Dermis lymphatic vessel endothelial cell (primary cell): ENCODE results near the gene PCDHGA2. TPM values are rescaled to one million over a fixed set of nuclear protein-coding genes. Genes with fewer than 3 reads are reported as not detected.

Experiments
- total RNA-seq: library from RNA; depleted of rRNA; stranded (reverse); fragments of >200 nt; gene quantifications from 2 replicates; pipeline ENCODE4 v1.2.1, GENCODE V29; 2014

Gene PCDHGA2
- total RNA-seq: 0.86 and 1.1 TPM in 2 replicates

DNA sequence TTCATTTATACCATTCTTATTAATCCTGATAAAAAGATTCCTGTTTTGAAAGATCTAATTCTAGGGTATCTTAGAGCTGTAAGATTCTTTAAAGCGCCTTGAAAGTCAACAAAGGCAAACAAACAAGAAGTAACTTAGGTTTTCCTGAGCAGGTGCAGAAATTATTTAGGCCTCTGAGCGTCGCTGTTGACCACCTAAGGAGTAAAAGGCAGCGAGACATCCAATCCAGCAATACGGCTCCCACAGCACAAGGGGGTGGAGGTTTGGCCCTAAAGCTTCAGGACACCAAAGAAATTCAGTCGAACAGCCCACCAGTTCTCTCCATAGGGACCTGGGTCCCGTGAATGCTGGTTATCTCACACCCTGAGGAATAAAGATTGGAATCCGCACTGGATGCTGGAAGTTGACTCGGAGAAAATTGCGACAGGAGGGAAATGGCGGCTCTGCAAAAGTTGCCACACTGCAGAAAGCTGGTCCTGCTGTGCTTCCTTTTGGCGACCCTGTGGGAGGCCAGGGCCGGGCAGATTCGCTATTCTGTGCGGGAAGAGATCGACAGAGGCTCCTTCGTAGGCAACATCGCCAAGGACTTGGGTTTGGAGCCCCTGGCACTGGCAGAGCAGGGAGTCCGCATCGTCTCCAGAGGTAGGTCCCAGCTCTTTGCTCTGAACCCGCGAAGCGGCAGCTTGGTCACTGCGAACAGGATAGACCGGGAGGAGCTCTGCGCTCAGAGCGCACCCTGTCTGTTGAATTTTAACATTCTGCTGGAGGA, at the start of gene PCDHGA2:
Gene PCDHGA2, plus strand, starts transcription at position 223 of the 769 bp plus-strand sequence.

DNA sequence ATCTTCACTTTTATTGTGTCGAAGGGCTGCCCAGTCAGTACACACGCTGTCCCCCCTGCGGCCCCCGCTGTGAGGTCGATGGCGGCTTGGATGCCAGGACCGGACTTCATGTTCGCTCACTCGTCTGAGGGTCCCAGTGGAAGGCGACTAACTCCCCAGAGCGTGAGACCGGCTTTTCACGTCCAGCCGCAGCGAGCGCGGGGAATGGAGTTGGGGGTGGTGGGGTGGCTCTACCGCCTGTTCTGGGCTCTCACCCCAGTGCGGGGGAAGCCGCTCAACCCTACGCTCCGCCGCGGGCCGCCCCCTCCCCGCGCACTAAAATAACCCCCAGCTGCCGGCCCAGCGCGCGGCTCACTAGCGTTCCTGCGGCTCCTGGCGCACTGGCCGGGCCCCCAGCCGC, 34.8 kb upstream of the PCDHGA2 start, which contains the start of gene SLC25A2:
Gene SLC25A2, minus strand, starts transcription at position 294 of the 400 bp plus-strand sequence. Its CDS starts 184 bp downstream, at position 110.

DNA sequence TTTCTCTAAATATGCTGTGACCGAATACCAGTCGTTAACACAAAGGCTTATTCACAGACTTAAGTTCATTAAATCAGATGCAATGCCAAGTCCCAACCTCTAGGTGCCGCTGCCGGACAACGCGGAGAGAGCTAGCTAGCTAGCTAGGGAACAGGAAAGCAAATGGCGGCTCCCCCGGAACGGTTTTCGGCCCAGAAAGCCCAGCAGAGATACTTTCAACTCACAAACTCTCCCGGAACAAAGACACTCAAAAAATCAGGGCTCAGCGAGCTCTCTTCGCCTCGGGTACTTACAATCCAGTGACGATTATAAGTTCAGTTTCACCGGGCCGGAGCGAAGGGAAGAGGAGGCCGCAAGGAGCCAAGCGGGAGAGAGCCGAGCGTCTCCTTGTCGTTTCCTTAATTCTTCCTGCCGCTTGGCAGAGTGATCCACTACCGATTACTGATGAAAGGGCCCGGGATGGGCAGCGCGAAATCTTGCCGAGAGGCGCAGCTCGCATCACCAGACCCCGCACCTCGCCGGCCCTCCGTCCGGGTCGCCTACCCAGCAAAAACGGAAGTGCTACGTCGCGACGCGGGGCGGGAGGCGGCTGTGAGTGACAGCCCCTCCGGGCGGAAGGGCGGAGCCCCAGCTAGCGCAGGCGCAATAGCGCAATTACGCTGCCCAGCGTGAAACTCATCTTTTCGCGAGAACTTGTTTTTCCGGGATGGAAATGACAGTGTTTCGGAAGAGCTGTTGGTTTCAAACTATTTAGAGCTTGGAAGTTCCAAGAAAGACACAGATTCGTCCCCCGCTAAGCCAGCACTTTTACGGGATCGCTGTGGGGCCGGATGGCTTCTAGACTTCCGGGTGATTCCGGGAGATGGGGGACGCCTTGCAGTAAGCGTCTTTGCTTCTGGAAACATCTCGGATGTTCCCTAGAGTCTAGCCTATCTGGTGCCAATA, 18.1 kb upstream of the PCDHGA2 start, which contains the start of gene TAF7:
Gene TAF7, minus strand, starts transcription at position 560 of the 945 bp plus-strand sequence. CDS start 740 bp downstream, outside the sequence.

DNA sequence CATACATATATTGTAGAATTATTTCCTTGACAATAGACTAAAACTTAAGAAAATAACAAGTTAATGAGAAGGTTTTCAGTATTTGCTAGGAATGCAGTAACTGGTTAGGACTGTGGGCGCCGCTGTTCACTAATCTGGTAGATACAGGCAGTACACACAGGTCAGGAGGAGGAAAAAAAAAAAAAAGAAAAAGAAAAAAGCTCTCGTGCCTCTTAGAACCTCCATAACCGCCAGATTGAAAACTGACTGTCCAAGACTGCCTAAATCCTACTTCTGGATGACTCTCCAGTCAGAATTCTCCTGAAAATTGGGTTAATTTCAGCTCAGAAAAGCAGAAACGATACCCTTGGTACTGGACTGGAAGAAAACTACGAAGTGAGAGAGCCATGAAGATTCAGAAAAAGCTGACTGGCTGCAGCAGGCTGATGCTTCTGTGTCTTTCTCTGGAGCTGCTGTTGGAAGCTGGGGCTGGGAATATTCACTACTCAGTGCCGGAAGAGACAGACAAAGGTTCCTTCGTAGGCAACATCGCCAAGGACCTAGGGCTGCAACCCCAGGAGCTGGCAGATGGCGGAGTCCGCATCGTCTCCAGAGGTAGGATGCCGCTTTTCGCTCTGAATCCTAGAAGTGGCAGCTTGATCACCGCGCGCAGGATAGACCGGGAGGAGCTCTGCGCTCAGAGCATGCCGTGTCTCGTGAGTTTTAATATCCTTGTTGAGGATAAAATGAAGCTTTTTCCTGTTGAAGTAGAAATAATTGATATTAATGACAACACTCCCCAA, 8.1 kb upstream of the PCDHGA2 start, which contains the start of gene PCDHGA1:
Gene PCDHGA1, plus strand, starts transcription at position 216 of the 782 bp plus-strand sequence.

DNA sequence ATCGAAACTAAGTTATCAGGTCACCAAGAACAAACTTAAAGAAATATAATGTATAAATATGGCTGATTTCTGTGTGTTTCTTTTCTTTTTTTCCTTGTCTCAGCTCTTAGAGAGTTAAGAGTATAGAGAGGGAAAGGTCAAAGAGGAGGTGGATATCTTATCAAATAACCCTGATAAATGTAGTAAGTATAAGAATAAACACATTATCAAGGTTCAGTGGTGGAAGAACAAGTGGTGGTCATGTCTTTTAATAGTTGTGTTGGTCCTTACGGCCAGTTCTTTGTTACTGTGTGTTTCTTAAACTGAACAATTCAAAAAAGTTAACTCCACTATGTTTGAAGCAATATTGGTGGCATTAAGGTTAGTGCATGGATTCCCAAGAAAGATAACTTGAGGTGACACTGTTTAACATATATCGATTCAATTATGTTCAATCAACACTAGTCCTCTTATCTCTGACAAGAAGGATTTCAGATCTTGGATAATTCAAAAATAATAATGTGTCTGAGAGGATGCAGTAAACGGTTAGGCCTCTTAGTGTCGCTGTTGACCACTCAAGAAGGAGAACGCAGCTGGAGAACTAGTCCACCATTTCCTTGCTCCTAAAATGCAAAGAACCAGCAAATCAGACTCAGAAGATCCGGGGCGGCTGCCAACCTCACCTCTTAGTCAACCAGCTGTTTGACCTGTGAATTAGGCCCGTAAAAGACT, 4.8 kb downstream of the PCDHGA2 start, which contains the start of gene PCDHGA3:
Gene PCDHGA3, plus strand, starts transcription at position 588 of the 711 bp plus-strand sequence. CDS start 205 bp downstream, outside the sequence.

GRCh38 chr5:141349917-141350619, 11.5 kb downstream of the PCDHGA2 start, which contains the start of gene PCDHGB1:
TSS of gene PCDHGB1 (plus strand) at chr5:141350099. CDS start at chr5:141350261, 162 bp downstream.

DNA sequence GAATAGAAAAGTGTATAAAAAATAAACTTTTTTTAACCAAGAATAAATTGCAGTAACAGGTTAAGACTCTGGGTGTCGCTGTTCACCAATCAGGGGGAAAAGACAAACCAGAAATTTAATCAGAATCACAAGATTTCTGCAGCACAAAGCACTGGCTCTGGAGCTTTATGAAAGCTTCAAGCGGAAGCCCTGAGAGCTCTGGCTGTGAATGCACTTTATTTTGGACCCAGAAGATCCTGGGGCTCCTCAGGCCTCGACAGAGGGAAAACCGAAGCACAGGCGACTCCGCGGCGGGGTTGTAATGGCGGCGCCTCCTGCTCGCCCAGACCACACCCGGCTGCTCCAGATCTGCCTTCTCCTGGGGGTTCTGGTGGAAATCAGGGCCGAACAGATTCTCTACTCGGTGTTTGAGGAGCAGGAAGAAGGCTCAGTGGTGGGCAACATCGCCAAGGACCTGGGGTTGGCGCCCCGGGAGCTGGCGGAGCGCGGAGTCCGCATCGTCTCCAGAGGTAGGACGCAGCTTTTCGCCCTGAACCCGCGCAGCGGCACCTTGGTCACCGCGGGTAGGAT, 16.4 kb downstream of the PCDHGA2 start, which contains the start of gene PCDHGA4:
Gene PCDHGA4, plus strand, starts transcription at position 122 of the 570 bp plus-strand sequence. Its CDS starts 87 bp downstream, at position 209.

GRCh38 chr5:141359790-141360426, 21.3 kb downstream of the PCDHGA2 start, which contains the start of gene PCDHGB2:
TSS of gene PCDHGB2 (plus strand) at chr5:141359994. CDS start at chr5:141360136, 142 bp downstream.

DNA sequence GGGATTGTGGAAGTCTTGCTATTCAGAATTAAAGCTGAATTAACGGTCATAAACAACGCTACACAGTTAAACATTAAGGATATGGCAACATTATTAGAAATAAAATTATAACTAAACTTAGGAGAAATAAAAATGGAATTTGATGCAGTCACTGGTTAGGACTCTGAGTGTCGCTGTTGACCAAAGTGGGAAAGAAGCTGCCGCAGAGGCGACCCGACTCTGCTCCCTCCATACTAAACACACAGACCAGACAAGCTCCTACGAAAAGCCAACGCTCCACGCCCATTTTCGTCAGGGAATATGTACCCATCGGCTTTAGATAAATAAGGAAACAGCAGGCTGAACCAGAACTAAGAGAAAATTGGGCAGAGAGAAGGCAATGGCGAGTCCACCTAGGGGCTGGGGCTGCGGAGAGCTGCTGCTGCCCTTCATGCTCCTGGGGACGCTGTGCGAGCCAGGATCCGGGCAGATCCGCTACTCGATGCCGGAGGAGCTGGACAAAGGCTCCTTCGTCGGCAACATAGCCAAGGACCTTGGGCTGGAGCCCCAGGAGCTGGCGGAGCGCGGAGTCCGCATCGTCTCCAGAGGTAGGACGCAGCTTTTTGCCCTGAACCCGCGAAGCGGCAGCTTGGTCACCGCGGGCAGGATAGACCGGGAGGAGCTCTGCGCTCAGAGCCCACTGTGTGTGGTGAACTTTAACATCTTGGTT, 25.5 kb downstream of the PCDHGA2 start, which contains the start of gene PCDHGA5:
Gene PCDHGA5, plus strand, starts transcription at position 211 of the 709 bp plus-strand sequence. Its CDS starts 169 bp downstream, at position 380.

GRCh38 chr5:141369994-141370848, 31.7 kb downstream of the PCDHGA2 start, which contains the start of gene PCDHGB3:
TSS of gene PCDHGB3 (plus strand) at chr5:141370242. CDS start at chr5:141370395, 153 bp downstream.

GRCh38 chr5:141373673-141374317, 35.2 kb downstream of the PCDHGA2 start, which contains the start of gene PCDHGA6:
TSS of gene PCDHGA6 (plus strand) at chr5:141373891. CDS start at chr5:141374084, 193 bp downstream.

DNA sequence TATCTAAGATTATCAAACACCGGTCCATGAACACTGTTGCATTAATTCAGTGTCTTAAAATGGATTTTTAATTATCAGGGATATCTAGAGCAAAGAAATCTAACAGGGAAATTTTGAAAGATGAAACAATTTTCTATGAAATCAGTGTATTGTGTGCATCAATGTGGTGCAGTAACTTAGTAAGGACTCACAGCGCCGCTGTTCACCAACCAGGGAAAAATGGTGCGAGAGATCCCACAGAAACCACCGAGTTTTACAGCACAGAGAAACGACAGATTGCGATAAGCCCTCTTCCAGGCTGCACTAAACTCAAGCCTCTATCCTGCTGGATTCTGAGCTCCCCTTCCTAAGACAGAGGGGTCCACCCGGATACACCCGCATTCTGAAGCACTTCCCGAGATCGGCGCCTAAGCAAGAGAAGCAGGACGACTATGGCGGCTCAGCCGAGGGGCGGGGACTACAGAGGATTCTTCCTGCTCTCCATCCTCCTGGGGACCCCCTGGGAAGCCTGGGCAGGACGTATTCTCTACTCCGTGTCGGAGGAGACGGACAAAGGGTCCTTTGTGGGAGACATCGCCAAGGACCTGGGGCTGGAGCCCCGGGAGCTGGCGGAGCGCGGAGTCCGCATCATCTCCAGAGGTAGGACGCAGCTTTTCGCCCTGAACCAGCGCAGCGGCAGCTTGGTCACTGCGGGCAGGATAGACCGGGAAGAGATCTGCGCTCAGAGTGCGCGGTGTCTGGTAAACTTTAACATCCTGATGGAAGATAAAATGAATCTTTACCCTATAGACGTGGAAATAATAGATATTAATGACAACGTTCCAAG, 44.1 kb downstream of the PCDHGA2 start, which contains the start of gene PCDHGA7:
Gene PCDHGA7, plus strand, starts transcription at position 274 of the 826 bp plus-strand sequence. Its CDS starts 158 bp downstream, at position 432.

GRCh38 chr5:141387557-141388311, 49.2 kb downstream of the PCDHGA2 start, which contains the start of gene PCDHGB4:
TSS of gene PCDHGB4 (plus strand) at chr5:141387698. CDS start at chr5:141387885, 187 bp downstream.

DNA sequence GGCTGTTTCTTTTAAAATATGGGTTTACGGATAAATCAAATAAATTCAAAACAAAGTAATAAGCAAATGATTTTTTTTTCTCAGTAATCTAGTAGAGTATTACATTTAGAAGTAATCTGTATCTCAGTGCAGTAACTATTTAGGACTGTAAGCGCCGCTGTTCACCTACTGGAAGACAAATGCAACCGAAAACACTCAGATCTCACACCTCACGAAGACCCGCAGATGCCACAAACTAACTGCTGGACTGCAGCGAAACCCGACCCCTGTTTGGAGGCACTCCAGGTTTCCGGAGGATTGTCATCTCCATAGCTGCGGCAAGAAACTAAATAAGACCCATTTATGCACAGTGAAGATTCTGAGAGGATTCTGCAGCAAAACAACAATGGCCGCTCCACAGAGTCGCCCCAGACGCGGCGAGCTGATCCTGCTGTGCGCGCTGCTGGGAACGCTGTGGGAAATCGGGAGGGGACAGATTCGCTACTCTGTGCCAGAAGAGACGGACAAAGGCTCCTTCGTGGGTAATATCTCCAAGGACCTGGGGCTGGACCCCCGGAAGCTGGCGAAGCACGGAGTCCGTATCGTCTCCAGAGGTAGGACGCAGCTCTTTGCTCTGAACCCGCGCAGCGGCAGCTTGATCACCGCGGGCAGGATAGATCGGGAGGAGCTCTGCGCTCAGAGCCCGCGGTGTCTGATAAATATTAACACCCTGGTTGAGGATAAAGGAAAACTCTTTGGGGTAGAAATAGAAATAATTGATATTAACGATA, 54.1 kb downstream of the PCDHGA2 start, which contains the start of gene PCDHGA8:
Gene PCDHGA8, plus strand, starts transcription at position 205 of the 770 bp plus-strand sequence. Its CDS starts 181 bp downstream, at position 386.

